ENCODE results near the gene PRR18.

Gene PRR18

DNA sequence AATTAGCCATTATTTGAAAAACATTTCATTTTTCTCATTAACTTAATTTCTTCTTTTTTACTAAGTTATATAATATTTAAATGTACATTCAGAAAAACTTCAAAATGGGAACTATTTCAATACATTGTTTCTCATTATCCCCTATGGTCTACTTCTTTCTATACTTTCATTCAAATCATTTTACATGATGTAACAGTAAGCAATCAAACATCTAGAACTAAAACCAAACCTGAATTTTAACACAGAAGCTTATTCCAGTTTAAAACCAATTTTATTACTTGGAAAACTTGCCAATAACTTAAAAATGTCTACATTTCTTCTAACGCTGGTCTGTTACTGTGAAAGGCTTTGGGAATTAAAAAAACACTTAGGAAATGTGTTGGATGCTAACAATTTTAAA, 4.6 kb upstream of the PRR18 start:
- TF ChIP-seq, protein P1, sequence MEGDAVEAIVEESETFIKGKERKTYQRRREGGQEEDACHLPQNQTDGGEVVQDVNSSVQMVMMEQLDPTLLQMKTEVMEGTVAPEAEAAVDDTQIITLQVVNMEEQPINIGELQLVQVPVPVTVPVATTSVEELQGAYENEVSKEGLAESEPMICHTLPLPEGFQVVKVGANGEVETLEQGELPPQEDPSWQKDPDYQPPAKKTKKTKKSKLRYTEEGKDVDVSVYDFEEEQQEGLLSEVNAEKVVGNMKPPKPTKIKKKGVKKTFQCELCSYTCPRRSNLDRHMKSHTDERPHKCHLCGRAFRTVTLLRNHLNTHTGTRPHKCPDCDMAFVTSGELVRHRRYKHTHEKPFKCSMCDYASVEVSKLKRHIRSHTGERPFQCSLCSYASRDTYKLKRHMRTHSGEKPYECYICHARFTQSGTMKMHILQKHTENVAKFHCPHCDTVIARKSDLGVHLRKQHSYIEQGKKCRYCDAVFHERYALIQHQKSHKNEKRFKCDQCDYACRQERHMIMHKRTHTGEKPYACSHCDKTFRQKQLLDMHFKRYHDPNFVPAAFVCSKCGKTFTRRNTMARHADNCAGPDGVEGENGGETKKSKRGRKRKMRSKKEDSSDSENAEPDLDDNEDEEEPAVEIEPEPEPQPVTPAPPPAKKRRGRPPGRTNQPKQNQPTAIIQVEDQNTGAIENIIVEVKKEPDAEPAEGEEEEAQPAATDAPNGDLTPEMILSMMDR (IDR thresholded peaks at IDR 0.05) = no peak

DNA sequence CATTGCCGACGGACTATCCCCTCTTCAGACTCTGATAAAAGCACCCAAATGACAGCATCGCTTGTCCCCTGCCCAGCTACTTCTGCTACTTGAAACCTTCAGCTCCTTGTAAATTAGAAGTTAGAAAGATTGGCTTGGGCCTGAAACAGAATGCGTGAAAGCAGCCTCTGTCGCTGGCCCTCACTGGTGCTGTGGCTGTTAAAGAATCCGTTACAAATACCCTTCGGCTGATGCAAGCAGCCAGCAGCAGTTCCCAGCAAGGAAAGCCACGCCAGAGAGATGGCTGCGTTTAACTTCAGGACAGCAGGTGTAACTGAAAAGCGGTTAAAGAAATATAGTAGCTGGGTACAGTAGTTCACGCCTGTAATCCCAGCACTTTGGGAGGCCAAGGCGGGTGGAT, 2.4 kb upstream of the PRR18 start:
- Histone ChIP-seq H3K27me3 (peaks cover 68% of the 10 kb centered on the region), H3K4me3 (ENCODE audit: low read depth in 1 of 2, low read length in 1 of 2) (no peak overlapping the region), H3K36me3 (no peaks in the 10 kb centered on the region), H3K9me3 (no peaks in the 10 kb centered on the region), H3K27ac (no peak overlapping the region), H3K4me1 (ENCODE audit: control insufficient read depth in 1 of 2, insufficient read depth in 1 of 2, low read depth in 1 of 2, low read length in 1 of 2) (peaks cover 14 to 23% of the 10 kb centered on the region in 2 experiments)
- TF ChIP-seq, protein P1 (IDR thresholded peaks at IDR 0.05) = no peak

More for the DNA sequence above, 4.6 kb upstream of the PRR18 start:
- Histone ChIP-seq H3K27ac (no peak overlapping the region), H3K9me3 (no peaks in the 10 kb centered on the region), H3K4me1 (ENCODE audit: control insufficient read depth in 1 of 2, insufficient read depth in 1 of 2, low read depth in 1 of 2, low read length in 1 of 2) (peaks cover 5 to 9% of the 10 kb centered on the region in 2 experiments), H3K4me3 (ENCODE audit: low read depth in 1 of 2, low read length in 1 of 2) (no peak overlapping the region), H3K36me3 (peaks cover 2% of the 10 kb centered on the region), H3K27me3 (peaks cover 46% of the 10 kb centered on the region)

DNA sequence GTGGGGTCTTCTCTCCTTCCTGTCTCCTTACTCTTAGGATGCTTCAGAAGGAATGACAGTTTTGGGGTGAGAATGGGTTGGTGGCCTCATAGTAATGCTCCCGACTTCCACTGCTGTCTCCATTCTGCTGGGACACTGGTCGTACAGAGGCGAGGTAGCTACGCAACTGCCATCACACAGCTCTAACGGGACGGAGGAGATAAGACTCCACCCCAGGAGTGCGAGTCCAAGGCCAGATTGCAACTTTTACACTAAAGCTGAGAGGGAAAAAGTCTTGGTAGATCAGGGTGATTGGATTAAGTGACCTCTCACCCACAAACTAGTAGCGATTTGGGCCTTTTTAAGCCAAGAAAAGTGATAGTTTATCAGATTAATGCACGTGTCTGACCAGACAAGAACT, 1.8 kb upstream of the PRR18 start:
- no peaks in the 10 kb centered on the region for H3K9me3 ChIP-seq
- H3K4me3 ChIP-seq (ENCODE audit: low read depth in 1 of 2, low read length in 1 of 2) = no peak overlapping the region
- H3K27ac ChIP-seq = no peak overlapping the region
- TF ChIP-seq, protein P1 (IDR thresholded peaks at IDR 0.05) = no peak
- H3K4me1 ChIP-seq (ENCODE audit: control insufficient read depth in 1 of 2, insufficient read depth in 1 of 2, low read depth in 1 of 2, low read length in 1 of 2) = peaks cover 14 to 23% of the 10 kb centered on the region in 2 experiments
- no peaks in the 10 kb centered on the region for H3K36me3 ChIP-seq
- peaks cover 75% of the 10 kb centered on the region for H3K27me3 ChIP-seq

DNA sequence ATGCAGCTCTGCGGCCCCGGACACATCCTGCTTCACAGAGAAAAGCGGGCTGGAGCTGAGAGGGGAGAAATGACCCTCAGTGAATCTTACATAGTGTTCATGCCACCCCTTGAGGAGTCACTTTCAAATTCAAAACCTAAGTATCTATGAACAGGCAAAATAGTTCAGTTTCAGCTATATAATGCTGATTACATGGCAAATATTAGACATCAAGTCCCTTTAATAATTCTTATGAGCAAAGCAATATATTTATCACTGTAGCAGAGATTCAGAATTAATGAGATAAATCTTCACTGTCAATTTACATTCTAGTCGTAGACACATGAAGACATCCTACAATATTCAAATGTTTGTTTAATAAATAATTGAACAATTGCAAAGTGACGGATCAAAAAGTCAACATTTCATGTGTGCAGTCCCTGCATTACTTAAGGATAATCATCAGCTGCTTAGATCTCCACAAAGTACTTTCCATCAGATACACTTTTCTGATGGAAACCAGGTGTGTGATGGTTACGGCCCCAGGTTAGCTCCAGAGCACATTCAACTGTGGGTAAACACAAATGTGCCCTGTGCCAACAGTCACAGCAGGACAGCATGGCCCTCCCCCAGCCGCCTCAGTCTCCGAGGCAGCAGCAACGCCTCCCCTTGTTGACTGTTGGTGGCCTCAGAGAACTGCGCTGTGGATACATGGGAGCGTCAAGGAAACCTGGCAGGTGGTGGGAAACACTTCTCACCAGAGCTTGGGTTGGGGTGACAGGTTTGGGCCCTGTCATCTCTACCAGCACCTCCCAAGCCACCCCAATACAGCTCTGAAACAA, 787 bp upstream of the PRR18 start:
- Histone ChIP-seq H3K27me3 (peaks cover 85% of the 10 kb centered on the region), H3K36me3 (no peaks in the 10 kb centered on the region), H3K9me3 (no peaks in the 10 kb centered on the region), H3K27ac (no peak overlapping the region), H3K4me3 (ENCODE audit: low read depth in 1 of 2, low read length in 1 of 2) (no peak overlapping the region), H3K4me1 (ENCODE audit: control insufficient read depth in 1 of 2, insufficient read depth in 1 of 2, low read depth in 1 of 2, low read length in 1 of 2) (peaks cover 14 to 23% of the 10 kb centered on the region in 2 experiments)
- TF ChIP-seq, protein P1 (IDR thresholded peaks at IDR 0.05) = no peak

DNA sequence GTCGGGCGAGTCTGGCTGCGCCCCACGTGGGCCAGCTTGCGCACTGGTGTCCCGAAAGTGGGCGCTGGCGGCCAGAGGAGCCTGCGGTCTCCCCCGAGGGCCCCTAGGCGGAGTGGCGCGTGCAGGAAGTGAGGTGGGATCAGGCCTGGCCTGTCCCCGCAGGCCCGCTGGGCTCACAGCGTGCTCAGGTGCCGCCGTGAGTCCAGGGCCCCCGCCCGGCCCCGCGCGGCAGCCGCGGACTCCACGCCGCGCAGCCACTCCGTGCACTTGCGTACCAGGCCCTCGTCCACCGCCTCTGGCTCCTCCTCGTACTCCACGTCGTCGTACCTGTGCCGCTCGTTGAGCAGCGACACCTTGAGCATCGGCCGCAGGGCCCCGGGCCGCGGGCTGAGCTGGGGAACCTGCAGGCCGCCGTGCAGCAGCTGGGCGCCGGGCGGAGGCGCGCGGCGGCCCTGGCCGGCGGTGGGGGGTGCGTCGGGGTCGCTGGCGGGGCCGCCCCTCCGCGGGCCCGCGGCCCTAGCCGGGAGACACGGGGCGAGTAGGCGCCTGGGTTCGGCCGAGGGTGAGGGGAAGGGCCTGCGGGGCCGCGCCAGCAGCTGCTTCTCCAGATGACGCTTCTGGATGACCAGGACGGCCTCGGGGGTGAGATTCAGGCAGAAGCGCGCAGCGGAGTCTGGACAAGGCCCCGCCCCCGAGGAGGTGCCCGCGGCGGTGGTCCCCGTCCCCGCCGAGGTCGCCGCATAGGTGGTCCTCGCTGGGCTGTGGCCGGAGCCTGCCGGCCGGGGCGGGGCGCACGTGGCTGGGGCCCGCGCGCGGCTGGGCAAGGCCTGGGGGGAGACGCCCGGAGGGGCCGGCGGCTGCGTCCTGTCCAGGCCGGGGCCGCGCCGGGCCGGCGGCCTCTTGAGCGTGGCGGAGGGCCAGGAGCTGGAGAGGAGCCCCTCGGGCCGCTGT, 835 bp downstream of the PRR18 start:
- peak overlapping the region; percentile 3 to 34 for H3K4me3 ChIP-seq (ENCODE audit: low read depth in 1 of 2, low read length in 1 of 2)
- H3K27me3 ChIP-seq = peaks cover 99% of the 10 kb centered on the region
- TF ChIP-seq, protein P1 (IDR thresholded peaks at IDR 0.05) = no peak
- H3K27ac ChIP-seq = no peak overlapping the region
- H3K4me1 ChIP-seq (ENCODE audit: control insufficient read depth in 1 of 2, insufficient read depth in 1 of 2, low read depth in 1 of 2, low read length in 1 of 2) = peaks cover 14 to 23% of the 10 kb centered on the region in 2 experiments
- no peaks in the 10 kb centered on the region for H3K9me3 ChIP-seq
- H3K36me3 ChIP-seq = no peaks in the 10 kb centered on the region

Measured in neutrophil (primary cell).